ENCODE results near the gene SLC35F3.

- TF ChIP-seq CTCF (IDR thresholded peaks at IDR 0.05) (no peak), POLR2A (IDR thresholded peaks at IDR 0.05) (no peak)
Measured at GRCh38 chr1:234361102-234361603, 456.7 kb downstream of the SLC35F3 start.

Data from adrenal gland (tissue), 5 donors.